ENCODE results near the gene SLC26A9. TPM values are rescaled to one million over a fixed set of nuclear protein-coding genes. Genes with fewer than 3 reads are reported as not detected.

Gene SLC26A9
- total and polyA plus RNA-seq, 9 of the 15 experiments (the other 6 are each of a cell fraction or from before 2014, with no cell fraction given), result 0.03 TPM; not detected in 8

DNA sequence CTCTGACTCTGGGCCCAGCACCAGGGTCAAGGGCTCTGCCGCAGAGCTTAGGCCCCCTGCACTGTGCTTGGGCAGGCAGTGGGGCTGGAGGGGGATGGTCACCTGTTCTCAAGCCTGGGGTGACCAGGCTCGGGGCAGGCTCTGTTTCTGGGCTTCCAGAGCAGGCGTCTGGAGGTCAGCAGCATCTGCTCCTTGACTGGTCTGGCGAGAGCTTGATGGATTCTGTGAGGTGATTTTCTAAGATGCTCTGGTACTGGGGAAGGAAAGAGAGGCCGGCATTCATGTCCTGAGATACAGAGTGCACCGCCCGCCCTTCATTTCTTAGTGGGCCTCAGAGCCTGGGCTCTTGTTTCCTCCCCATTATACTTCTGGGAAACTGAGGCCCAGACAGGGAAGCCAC is 35.4 kb upstream of the SLC26A9 start:
- peaks cover 18% of the 10 kb centered on the region; the same call in 1 of the 2 replicates for H4K20me1 ChIP-seq (replicated peaks; ENCODE audit: control insufficient read depth, insufficient read depth, low read length)
- no peaks in the 10 kb centered on the region for H3K9me1 ChIP-seq (ENCODE audit: control insufficient read depth, insufficient read depth, low read length)
- no TSS peak for BruUV-seq (replicated peaks)
- FAIRE-seq (no peak), DNase-seq (ENCODE audit: extremely low read depth in 1 of 4, low spot score in 3 of 4) (no peak), ATAC-seq (no peak; the same call in 2 of the 3 replicates)
- H3K36me3 ChIP-seq (ENCODE audit: control insufficient read depth, insufficient read depth, low read length), result no peaks in the 10 kb centered on the region
- H3K79me2 ChIP-seq (ENCODE audit: control insufficient read depth, insufficient read depth, low read length), result no peaks in the 10 kb centered on the region
- H3K4me2 ChIP-seq (ENCODE audit: insufficient read depth, low read length), result no peak overlapping the region
- WGBS (ENCODE audit: insufficient coverage, low coverage, missing lambda C conversion rate), result 0% methylated on average over 7 of the region's 7 CpGs
- in situ Hi-C loops (cut with MboI), result no loop called here
- H2AFZ ChIP-seq (ENCODE audit: low read depth, low read length), result no peak overlapping the region
- H3K4me3 ChIP-seq, result no peak overlapping the region
- peaks cover 22 to 39% of the 10 kb centered on the region in 2 experiments for H3K27me3 ChIP-seq (ENCODE audit: control insufficient read depth in 2 of 2, insufficient read depth in 2 of 2, low read length in 2 of 2)
- TF ChIP-seq ZNF282 (CRISPR knock-in tag; IDR thresholded peaks at IDR 0.05) (no peak), ZNF277 (CRISPR knock-in tag; IDR thresholded peaks at IDR 0.05; ENCODE audit: borderline replicate concordance) (no peak), FOXJ3 (CRISPR knock-in tag; IDR thresholded peaks at IDR 0.05) (no peak), ZNF699 (CRISPR knock-in tag; IDR thresholded peaks at IDR 0.05; ENCODE audit: insufficient replicate concordance) (no peak), ZBTB9 (CRISPR knock-in tag; IDR thresholded peaks at IDR 0.05) (no peak)
- TF ChIP-seq, protein P1, sequence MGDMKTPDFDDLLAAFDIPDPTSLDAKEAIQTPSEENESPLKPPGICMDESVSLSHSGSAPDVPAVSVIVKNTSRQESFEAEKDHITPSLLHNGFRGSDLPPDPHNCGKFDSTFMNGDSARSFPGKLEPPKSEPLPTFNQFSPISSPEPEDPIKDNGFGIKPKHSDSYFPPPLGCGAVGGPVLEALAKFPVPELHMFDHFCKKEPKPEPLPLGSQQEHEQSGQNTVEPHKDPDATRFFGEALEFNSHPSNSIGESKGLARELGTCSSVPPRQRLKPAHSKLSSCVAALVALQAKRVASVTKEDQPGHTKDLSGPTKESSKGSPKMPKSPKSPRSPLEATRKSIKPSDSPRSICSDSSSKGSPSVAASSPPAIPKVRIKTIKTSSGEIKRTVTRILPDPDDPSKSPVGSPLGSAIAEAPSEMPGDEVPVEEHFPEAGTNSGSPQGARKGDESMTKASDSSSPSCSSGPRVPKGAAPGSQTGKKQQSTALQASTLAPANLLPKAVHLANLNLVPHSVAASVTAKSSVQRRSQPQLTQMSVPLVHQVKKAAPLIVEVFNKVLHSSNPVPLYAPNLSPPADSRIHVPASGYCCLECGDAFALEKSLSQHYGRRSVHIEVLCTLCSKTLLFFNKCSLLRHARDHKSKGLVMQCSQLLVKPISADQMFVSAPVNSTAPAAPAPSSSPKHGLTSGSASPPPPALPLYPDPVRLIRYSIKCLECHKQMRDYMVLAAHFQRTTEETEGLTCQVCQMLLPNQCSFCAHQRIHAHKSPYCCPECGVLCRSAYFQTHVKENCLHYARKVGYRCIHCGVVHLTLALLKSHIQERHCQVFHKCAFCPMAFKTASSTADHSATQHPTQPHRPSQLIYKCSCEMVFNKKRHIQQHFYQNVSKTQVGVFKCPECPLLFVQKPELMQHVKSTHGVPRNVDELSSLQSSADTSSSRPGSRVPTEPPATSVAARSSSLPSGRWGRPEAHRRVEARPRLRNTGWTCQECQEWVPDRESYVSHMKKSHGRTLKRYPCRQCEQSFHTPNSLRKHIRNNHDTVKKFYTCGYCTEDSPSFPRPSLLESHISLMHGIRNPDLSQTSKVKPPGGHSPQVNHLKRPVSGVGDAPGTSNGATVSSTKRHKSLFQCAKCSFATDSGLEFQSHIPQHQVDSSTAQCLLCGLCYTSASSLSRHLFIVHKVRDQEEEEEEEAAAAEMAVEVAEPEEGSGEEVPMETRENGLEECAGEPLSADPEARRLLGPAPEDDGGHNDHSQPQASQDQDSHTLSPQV (IDR thresholded peaks at IDR 0.05), result no peak
- TF ChIP-seq, protein P2, sequence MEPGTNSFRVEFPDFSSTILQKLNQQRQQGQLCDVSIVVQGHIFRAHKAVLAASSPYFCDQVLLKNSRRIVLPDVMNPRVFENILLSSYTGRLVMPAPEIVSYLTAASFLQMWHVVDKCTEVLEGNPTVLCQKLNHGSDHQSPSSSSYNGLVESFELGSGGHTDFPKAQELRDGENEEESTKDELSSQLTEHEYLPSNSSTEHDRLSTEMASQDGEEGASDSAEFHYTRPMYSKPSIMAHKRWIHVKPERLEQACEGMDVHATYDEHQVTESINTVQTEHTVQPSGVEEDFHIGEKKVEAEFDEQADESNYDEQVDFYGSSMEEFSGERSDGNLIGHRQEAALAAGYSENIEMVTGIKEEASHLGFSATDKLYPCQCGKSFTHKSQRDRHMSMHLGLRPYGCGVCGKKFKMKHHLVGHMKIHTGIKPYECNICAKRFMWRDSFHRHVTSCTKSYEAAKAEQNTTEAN (CRISPR knock-in tag; IDR thresholded peaks at IDR 0.05), result no peak
- no peak overlapping the region for H3K27ac ChIP-seq (ENCODE audit: extremely low read depth, low read depth, low read length)
- POLR2A ChIA-PET, result interaction anchor here (0.6 to 2.2 kb wide), 2 partner anchors 60 to 375 kb away, joined by 3 to 6 read pairs; no protein-coding TSS in a partner anchor
- peaks cover 0 to 4% of the 10 kb centered on the region in 2 experiments; a peak in 2 of 5 replicates for H3K4me1 ChIP-seq (replicated peaks in 1 of 2; ENCODE audit: control insufficient read depth in 2 of 2, insufficient read depth in 2 of 2, low read length in 2 of 2)
- no peak overlapping the region for H3K9ac ChIP-seq (ENCODE audit: insufficient read depth in 1 of 2, low read depth in 2 of 2, low read length in 2 of 2)
- H3K9me3 ChIP-seq (replicated peaks; ENCODE audit: control insufficient read depth, insufficient read depth, low read depth, low read length), result no peaks in the 10 kb centered on the region; the same call in 1 of the 2 replicates
- intact Hi-C loops (cut with micrococcal nuclease), result loop anchor here (5.0 kb wide), 1 partner anchor 386 kb away; no protein-coding TSS in a partner anchor
- CTCF ChIA-PET (ENCODE audit: low intra/inter-chr PET ratio), result interaction anchor here (0.6 to 5.9 kb wide), 3 partner anchors 59 to 239 kb away, joined by 3 to 114 read pairs (median 33); no protein-coding TSS in a partner anchor
